ENCODE data around the gene CLMN.

Gene CLMN

GRCh38 chr14:95242870-95243269 lies 76.8 kb downstream of the CLMN start:
- Histone ChIP-seq H3K4me2 (ENCODE audit: low read length) (no peak overlapping the region), H3K27ac (ENCODE audit: low read depth, low read length, poor library complexity, severe bottlenecking) (no peak overlapping the region), H3K4me1 (ENCODE audit: insufficient read depth, low read length, severe bottlenecking) (no peaks in the 10 kb centered on the region), H3F3A (ENCODE audit: insufficient read depth, low read length) (no peaks in the 10 kb centered on the region), H3K36me3 (ENCODE audit: insufficient read depth, low read length) (no peaks in the 10 kb centered on the region), H3K9ac (ENCODE audit: low read length) (no peak overlapping the region), H2AFZ (ENCODE audit: low read length) (no peak overlapping the region), H4K20me1 (ENCODE audit: insufficient read depth, low read length) (no peaks in the 10 kb centered on the region), H3K27me3 (ENCODE audit: insufficient read depth, low read length) (no peaks in the 10 kb centered on the region), H3K9me3 (ENCODE audit: low read length) (no peaks in the 10 kb centered on the region), H3K4me3 (ENCODE audit: low read depth, low read length, poor library complexity, severe bottlenecking) (no peak overlapping the region), H3K79me2 (ENCODE audit: insufficient read depth, low read length) (no peaks in the 10 kb centered on the region), H3K9me2 (ENCODE audit: low read depth, low read length) (no peaks in the 10 kb centered on the region)
- no peak for TF ChIP-seq EZH2 (IDR thresholded peaks at IDR 0.05; ENCODE audit: borderline replicate concordance, low read length)
- TF ChIP-seq CTCF (IDR thresholded peaks at IDR 0.05; ENCODE audit: low read length), result no peak

GRCh38 chr14:95240859-95241813 lies 78.6 kb downstream of the CLMN start:
- no peaks in the 10 kb centered on the region for H3K9me2 ChIP-seq (ENCODE audit: low read depth, low read length)
- no peaks in the 10 kb centered on the region for H4K20me1 ChIP-seq (ENCODE audit: insufficient read depth, low read length)
- no peaks in the 10 kb centered on the region for H3F3A ChIP-seq (ENCODE audit: insufficient read depth, low read length)
- H3K27ac ChIP-seq (ENCODE audit: low read depth, low read length, poor library complexity, severe bottlenecking), result no peak overlapping the region
- no peaks in the 10 kb centered on the region for H3K36me3 ChIP-seq (ENCODE audit: insufficient read depth, low read length)
- TF ChIP-seq EZH2 (IDR thresholded peaks at IDR 0.05; ENCODE audit: borderline replicate concordance, low read length) (no peak), CTCF (IDR thresholded peaks at IDR 0.05; ENCODE audit: low read length) (no peak)
- no peak overlapping the region for H3K9ac ChIP-seq (ENCODE audit: low read length)
- no peaks in the 10 kb centered on the region for H3K79me2 ChIP-seq (ENCODE audit: insufficient read depth, low read length)
- H3K4me3 ChIP-seq (ENCODE audit: low read depth, low read length, poor library complexity, severe bottlenecking), result no peak overlapping the region
- no peak overlapping the region for H2AFZ ChIP-seq (ENCODE audit: low read length)
- H3K9me3 ChIP-seq (ENCODE audit: low read length), result no peaks in the 10 kb centered on the region
- no peaks in the 10 kb centered on the region for H3K4me1 ChIP-seq (ENCODE audit: insufficient read depth, low read length, severe bottlenecking)
- H3K4me2 ChIP-seq (ENCODE audit: low read length), result no peak overlapping the region
- H3K27me3 ChIP-seq (ENCODE audit: insufficient read depth, low read length), result 0 out of 2 replicates have a peak, but pooled peaks cover 3% of the 10 kb centered on the region

GRCh38 chr14:95238487-95239298 lies 81.0 kb downstream of the CLMN start:
- no peak overlapping the region for H2AFZ ChIP-seq (ENCODE audit: low read length)
- H3K4me3 ChIP-seq (ENCODE audit: low read depth, low read length, poor library complexity, severe bottlenecking), result no peak overlapping the region
- no peak overlapping the region for H3K4me2 ChIP-seq (ENCODE audit: low read length)
- H3K9ac ChIP-seq (ENCODE audit: low read length), result no peak overlapping the region
- no peaks in the 10 kb centered on the region for H3F3A ChIP-seq (ENCODE audit: insufficient read depth, low read length)
- H3K79me2 ChIP-seq (ENCODE audit: insufficient read depth, low read length), result no peaks in the 10 kb centered on the region
- H3K9me2 ChIP-seq (ENCODE audit: low read depth, low read length), result no peaks in the 10 kb centered on the region
- H4K20me1 ChIP-seq (ENCODE audit: insufficient read depth, low read length), result no peaks in the 10 kb centered on the region
- no peaks in the 10 kb centered on the region for H3K9me3 ChIP-seq (ENCODE audit: low read length)
- H3K27ac ChIP-seq (ENCODE audit: low read depth, low read length, poor library complexity, severe bottlenecking), result no peak overlapping the region
- no peak for TF ChIP-seq CTCF (IDR thresholded peaks at IDR 0.05; ENCODE audit: low read length)
- TF ChIP-seq EZH2 (IDR thresholded peaks at IDR 0.05; ENCODE audit: borderline replicate concordance, low read length), result no peak
- no peaks in the 10 kb centered on the region for H3K36me3 ChIP-seq (ENCODE audit: insufficient read depth, low read length)
- no peaks in the 10 kb centered on the region for H3K4me1 ChIP-seq (ENCODE audit: insufficient read depth, low read length, severe bottlenecking)
- peaks cover 6% of the 10 kb centered on the region; the same call in 1 of the 2 replicates for H3K27me3 ChIP-seq (ENCODE audit: insufficient read depth, low read length)
